GM13977 (cell line): ENCODE data around the gene NIM1K.
A peak's percentile ranks its signal among the peaks of the same experiment; 100 is the strongest.
"Not testable (repeated sequence)": the region's sequence is repeated elsewhere in the genome, so short reads cannot be mapped to it uniquely, and the experiment has no call there.

Experiments
- DNase-seq: peaks from one replicate; pipeline ENCODE4 v3.0.0; 2012; ENCODE audit warnings: low spot score
- in situ Hi-C: fragments of 300-500 bp; cut with MboI; formaldehyde crosslinking; loops from one replicate; pipeline ENCODE4 v1.12.0; 2022; ENCODE audit warnings: low sequenced_read_pairs, low pct_unique_long_range_greater_than_20kb, mixed read lengths, inconsistent platforms; ENCODE audit not compliant: unreplicated experiment
- TF ChIP-seq, protein P1 (sequence below): IDR thresholded peaks from 2 replicates; pipeline ENCODE4 v1.5.1; 2012; ENCODE audit warnings: mild to moderate bottlenecking, control low read depth; ENCODE audit not compliant: insufficient read depth; ENCODE audit errors: extremely low read depth, missing control alignments

NIM1K gene

DNA sequence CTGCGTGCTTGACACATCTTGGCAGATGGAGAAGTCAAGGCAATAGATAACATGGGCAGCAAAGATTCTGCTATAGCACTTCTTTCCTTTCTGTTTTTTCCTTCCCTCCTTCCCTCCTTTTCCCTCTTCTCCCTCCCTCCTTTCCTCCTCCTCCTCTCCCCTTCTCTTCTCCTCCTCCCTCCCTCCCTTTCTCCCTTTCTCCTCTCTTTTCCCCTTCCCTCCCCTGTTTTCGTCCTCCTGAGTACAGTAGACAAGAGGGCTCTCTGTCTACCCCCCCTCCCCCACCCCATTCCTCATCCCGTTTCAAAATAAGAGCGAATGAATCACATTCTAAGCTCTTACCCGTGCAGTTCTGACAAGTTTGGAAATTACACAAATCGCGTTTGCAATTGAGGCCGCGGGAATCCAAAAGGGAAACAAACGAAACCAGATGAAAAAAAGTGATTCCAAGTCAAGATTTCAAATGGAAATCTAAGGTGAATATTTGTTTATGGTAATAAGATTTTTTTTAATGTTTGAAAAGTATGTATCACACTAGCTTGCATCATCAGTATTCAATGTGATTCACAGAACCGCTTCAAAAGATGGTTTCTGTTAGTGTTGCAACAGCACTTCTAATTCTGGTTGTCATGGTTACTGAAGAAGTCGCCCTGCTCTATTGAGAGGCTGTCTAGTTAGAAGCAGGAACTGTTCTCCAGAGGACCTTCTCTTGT, 1.3 kb downstream of the NIM1K start:
- peak; percentile 80 for DNase-seq
- TF ChIP-seq, protein P1, sequence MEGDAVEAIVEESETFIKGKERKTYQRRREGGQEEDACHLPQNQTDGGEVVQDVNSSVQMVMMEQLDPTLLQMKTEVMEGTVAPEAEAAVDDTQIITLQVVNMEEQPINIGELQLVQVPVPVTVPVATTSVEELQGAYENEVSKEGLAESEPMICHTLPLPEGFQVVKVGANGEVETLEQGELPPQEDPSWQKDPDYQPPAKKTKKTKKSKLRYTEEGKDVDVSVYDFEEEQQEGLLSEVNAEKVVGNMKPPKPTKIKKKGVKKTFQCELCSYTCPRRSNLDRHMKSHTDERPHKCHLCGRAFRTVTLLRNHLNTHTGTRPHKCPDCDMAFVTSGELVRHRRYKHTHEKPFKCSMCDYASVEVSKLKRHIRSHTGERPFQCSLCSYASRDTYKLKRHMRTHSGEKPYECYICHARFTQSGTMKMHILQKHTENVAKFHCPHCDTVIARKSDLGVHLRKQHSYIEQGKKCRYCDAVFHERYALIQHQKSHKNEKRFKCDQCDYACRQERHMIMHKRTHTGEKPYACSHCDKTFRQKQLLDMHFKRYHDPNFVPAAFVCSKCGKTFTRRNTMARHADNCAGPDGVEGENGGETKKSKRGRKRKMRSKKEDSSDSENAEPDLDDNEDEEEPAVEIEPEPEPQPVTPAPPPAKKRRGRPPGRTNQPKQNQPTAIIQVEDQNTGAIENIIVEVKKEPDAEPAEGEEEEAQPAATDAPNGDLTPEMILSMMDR: no peak
- in situ Hi-C loops: no loop called here

DNA sequence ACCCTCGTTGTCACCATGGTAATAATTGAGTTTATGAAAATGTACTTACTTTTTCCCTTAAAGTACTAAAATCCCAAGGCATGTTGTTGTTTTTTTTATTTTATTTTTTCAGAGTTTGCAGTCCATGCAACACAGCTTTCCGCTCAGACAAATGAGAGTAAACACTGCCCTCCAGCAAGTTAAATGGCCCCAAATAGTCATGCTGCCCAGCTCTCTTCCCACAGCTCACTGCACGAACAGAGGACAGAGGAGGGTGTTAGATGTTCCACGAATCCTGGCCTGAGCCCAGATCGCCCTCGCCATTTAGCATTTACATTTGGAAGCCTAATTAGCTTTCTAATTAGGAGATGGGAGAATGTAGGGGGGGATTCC, 1.9 kb downstream of the NIM1K start:
- no peak for DNase-seq
- TF ChIP-seq, protein P1: no peak
- in situ Hi-C loops: no loop called here

DNA sequence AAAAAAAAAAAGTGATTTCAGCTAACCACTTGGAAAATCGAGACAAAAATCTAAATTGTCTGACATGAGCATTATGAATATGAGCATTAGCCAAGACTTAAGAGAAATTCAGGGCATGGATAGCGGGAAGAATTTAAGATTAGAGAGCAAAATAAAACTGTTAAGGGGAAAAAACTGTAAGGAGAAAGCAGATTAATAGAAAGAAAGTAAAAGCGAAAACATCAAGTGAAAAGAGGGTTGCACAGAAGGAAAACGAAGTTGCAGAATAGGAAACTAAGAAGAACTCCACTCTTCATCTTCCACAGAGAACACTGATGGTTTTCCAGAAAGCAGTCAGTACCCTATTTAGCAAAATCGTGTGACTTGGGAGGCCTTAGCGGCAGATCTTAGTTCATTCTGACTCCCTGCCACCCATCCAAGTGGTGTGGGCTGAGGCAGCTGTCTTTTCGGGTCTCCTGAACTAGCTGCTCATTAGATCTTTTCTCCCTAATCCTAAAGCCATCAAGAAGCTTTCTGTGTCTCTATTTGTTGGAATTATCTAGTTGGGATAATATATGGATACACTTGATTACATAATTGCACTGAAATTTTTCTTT, 3.7 kb downstream of the NIM1K start:
- DNase-seq: no peak
- in situ Hi-C loops: no loop called here
- TF ChIP-seq, protein P1: no peak

DNA sequence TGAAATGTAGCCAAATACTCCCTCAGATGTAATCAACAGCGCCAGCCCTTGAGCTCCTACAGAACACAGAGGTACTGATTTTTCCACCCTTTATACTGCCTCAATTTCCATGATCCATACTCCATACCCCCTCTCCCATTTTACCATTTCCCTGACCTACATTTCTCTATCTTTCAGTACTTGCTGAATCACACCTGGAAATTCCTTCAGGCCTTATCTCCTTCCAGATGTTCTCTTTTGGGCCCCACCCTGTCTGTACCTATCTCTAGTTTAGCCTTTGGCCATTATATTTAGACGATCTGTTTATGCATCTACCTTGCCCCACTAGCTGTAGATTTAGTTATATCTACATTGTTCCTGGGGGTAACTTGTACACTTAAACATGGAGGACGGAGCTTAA, 5.5 kb downstream of the NIM1K start:
- TF ChIP-seq, protein P1: no peak
- no peak for DNase-seq

DNA sequence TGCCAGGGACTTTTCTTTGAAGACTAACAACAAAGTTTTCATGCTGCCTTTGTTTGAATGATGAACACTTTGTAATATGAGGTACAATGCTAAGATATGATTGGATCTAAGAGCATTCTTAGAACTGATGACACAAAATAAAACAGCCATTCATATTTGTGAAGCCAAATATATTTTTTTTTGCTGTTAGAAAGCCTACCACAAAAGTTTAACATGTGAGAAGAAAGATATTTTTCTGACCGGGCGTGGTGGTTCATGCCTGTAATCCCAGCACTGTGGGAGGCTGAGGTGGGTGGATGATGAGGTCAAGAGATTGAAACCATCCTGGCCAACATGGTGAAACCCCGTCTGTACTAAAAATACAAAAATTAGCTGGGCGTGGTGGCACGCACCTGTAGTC, 9.4 kb downstream of the NIM1K start:
- in situ Hi-C loops, DNase-seq: not testable (repeated sequence)

More for the DNA sequence above, 5.5 kb downstream of the NIM1K start:
- in situ Hi-C loops: no loop called here

DNA sequence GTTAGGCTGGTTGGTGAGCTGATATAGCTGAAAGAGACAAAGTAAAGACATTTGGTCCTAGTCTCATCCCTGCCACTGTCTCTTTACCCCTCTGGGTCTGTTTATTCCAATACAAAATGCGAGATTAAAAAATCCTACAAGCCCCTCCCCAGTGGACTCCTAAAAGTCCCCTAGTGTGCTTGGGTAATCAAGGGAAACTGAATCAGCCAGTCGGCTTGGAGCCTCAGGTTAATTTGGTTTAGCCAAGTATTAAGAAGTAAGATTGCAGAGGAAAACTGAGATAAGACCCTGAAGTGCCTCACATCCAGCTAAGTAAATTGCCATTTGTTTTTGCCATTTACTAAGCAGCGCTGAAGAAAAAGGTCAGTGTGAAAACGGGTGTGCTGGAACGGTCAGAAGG, 10.4 kb downstream of the NIM1K start:
- TF ChIP-seq, protein P1: no peak
- in situ Hi-C loops: no loop called here
- no peak for DNase-seq

DNA sequence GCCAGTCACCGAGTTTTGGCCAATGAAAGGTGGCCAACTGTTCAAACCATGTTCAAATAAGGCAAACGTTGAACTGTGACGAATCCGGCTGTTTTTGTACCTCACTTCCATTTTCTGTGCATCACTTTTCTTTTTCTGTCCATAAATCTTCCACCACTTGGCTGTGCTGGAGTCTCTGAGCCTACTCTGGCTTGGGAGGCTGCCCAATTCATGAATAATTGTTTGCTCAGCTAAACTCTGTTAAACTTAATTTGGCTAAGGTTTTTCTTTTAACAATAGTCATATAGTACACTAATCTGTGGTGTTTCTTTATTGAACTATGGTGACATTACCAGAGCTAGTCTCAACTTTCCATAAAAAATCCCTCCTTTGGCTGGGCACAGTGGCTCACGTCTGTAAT, 11.3 kb downstream of the NIM1K start:
- TF ChIP-seq, protein P1: no peak
- DNase-seq: no peak
- in situ Hi-C loops: no loop called here
